Glutamatergic neuron (in vitro differentiated cells): ENCODE results near the gene ROR1. TPM values are rescaled to one million over a fixed set of nuclear protein-coding genes. Genes with fewer than 3 reads are reported as not detected.

Source experiments
- DNase-seq: peaks from one replicate; pipeline ENCODE4 v3.0.0; 2022
- H3K27ac Mint-ChIP-seq: one replicate; pipeline ENCODE4 v1.8.0; 2020; ENCODE audit warnings: mild to moderate bottlenecking, mixed read lengths, inconsistent platforms; ENCODE audit not compliant: unreplicated experiment
- H3K27me3 Mint-ChIP-seq: one replicate; pipeline ENCODE4 v1.8.0; 2020; ENCODE audit warnings: mild to moderate bottlenecking, moderate library complexity, mixed read lengths, inconsistent platforms; ENCODE audit not compliant: unreplicated experiment
- H3K36me3 Mint-ChIP-seq: one replicate; pipeline ENCODE4 v1.8.0; 2020; ENCODE audit warnings: mild to moderate bottlenecking, mixed read lengths, inconsistent platforms; ENCODE audit not compliant: unreplicated experiment
- H3K4me1 Mint-ChIP-seq: one replicate; pipeline ENCODE4 v1.8.0; 2020; ENCODE audit warnings: mild to moderate bottlenecking, low read depth, mixed read lengths, inconsistent platforms; ENCODE audit not compliant: unreplicated experiment
- H3K4me3 Mint-ChIP-seq: one replicate; pipeline ENCODE4 v1.8.0; 2020; ENCODE audit warnings: mild to moderate bottlenecking, mixed read lengths, inconsistent platforms; ENCODE audit not compliant: unreplicated experiment
- H3K9me3 Mint-ChIP-seq: one replicate; pipeline ENCODE4 v1.8.0; 2020; ENCODE audit warnings: mild to moderate bottlenecking, moderate library complexity, mixed read lengths, inconsistent platforms; ENCODE audit not compliant: unreplicated experiment
- total RNA-seq: library from RNA; stranded (reverse); fragmentation: NEBNext Ultra II Directional; extraction: Animal tissue kit (Norgen Biotek cat#: 25700); gene quantifications from one replicate; pipeline ENCODE4 v1.2.1, GENCODE V29; 2021; ENCODE audit not compliant: unreplicated experiment
- TF ChIP-seq, protein P1 (sequence below): fragments of 200-600 bp; sonication (generic); IDR thresholded peaks from one replicate; pipeline ENCODE4 v1.5.0; 2021; ENCODE audit not compliant: partially characterized antibody, unreplicated experiment

Gene ROR1
- total RNA-seq, 1 donor from 2014 or later = 11.3 TPM

DNA sequence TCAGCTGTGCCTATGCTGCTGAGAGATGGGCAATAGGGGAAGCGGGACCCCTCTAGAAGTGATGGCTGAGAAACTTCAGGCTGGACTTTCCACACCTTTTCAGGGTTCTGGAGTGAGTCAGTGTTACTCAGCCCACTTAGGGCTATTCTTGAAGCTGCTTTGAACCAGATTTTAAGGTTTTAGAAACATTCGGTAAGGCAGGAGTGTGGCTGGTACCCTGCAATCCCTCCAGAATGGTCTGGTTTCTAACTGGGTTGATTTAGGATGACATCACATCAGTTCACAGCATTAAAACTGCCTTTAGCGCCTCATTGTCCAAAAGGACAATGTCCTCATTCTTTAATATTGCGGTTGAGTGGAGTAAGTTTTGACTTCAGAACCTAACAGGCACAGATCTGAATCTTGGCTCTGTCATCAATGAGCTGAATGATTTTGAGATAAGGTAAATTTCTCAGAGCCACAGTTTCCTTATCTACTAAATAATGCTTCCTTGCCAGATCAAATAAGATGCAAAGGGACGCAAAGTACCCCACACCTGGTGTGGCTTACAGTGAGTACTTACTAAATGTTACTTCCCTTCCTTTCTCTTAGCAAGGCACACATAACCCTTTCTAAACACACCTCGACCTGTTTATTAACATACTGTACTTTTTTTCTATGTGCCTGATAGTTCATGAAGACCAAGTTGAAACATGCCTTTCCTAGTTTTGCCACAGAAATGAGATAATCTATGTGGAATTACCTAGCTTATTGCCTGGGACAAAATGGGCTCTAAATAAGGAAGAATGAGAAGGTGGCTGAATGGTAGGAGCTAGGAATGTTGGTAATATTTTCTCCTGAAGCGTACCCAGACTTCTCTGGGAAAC lies 209.8 kb downstream of the ROR1 start:
- Mint-ChIP-seq H3K27ac (no peak overlapping the region), H3K4me3 (no peak overlapping the region), H3K36me3 (no peaks in the 10 kb centered on the region), H3K4me1 (no peaks in the 10 kb centered on the region), H3K9me3 (peaks cover 1% of the 10 kb centered on the region), H3K27me3 (peaks cover 2% of the 10 kb centered on the region)
- TF ChIP-seq, protein P1, sequence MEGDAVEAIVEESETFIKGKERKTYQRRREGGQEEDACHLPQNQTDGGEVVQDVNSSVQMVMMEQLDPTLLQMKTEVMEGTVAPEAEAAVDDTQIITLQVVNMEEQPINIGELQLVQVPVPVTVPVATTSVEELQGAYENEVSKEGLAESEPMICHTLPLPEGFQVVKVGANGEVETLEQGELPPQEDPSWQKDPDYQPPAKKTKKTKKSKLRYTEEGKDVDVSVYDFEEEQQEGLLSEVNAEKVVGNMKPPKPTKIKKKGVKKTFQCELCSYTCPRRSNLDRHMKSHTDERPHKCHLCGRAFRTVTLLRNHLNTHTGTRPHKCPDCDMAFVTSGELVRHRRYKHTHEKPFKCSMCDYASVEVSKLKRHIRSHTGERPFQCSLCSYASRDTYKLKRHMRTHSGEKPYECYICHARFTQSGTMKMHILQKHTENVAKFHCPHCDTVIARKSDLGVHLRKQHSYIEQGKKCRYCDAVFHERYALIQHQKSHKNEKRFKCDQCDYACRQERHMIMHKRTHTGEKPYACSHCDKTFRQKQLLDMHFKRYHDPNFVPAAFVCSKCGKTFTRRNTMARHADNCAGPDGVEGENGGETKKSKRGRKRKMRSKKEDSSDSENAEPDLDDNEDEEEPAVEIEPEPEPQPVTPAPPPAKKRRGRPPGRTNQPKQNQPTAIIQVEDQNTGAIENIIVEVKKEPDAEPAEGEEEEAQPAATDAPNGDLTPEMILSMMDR = no peak
- no peak for DNase-seq

DNA sequence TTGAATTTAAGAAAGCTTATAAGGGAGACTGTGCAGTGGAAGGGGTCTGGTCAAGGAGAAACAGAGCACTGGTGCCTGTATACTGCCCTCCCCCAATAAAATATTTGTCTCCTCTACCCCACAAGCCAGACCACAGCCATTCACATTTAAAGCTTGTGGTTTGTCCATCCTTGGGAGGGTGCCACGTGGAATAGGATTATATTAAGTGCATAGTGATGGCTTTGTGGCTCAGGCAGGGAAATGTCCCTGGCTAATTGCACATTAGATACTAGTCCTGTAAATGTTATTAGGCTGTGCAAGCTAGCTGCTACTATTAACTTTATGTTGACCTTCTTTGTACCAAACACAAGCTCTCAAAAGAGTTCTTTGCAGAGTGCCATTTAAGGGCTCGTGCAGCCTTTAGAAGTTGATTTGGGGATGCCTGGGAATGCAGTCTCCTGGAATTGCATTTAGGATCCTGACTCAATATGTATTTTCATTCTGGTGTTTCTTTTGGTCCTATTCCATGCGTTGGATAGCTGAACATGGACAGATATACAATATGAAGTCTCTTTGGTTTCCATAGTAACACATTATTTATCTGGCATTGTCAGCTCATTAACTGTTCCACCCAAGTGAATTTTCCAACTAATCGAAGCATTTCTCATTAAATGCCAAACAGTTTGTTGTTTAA lies 210.6 kb downstream of the ROR1 start:
- H3K27me3 Mint-ChIP-seq = no peaks in the 10 kb centered on the region
- no peak for DNase-seq
- peaks cover 1% of the 10 kb centered on the region for H3K9me3 Mint-ChIP-seq
- H3K4me3 Mint-ChIP-seq = no peak overlapping the region
- H3K36me3 Mint-ChIP-seq = no peaks in the 10 kb centered on the region
- TF ChIP-seq, protein P1 = no peak
- H3K27ac Mint-ChIP-seq = no peak overlapping the region
- H3K4me1 Mint-ChIP-seq = no peaks in the 10 kb centered on the region

DNA sequence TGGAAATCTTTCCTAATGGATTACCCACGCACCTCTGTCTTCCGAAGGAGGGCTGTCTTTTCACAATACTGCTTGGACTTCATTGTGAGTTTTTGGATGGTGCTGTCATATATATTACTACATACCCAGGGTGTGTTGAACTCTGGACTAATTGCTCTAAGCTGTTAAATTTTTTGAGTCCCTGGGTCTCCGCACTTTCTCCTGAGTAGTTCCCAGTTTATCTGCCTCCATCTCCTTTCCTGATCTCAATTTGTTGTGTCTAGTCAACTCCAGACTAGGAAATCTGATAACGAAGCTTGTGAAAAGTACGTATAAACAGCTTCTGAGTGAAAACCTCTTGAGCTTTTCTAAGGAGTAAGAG lies 211.1 kb downstream of the ROR1 start:
- no peak overlapping the region for H3K4me3 Mint-ChIP-seq
- TF ChIP-seq, protein P1 = no peak
- H3K4me1 Mint-ChIP-seq = no peaks in the 10 kb centered on the region
- no peaks in the 10 kb centered on the region for H3K36me3 Mint-ChIP-seq
- H3K27me3 Mint-ChIP-seq = no peaks in the 10 kb centered on the region
- DNase-seq = no peak
- no peak overlapping the region for H3K27ac Mint-ChIP-seq
- peaks cover 1% of the 10 kb centered on the region for H3K9me3 Mint-ChIP-seq

DNA sequence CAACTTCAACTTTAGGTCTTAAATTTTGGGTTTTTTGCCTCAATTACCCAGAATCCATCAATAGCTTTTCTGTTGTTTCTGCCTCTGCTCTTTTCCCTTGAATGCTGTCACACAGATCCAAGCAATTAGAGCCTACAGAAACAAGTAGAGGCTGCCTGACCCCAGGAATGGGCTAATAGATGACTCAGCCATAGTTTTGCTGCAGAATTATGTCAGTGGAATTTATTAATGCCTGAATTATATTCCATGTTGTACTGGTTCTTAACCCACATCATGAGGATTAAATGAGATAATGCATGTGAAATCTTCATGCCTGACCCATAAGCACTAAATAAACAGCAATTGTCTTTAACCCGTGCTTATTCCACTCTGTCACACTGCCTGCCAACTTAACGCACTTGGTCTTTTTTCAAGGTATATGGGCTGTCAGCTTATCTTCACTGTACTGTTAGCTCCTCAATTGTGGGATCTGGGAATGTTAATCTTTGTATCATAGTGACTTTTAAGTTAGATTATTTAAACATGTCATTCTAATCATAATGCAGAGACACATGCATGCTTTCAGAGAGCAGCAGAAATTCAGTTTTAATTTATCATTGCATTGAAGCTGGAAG lies 213.3 kb downstream of the ROR1 start:
- Mint-ChIP-seq H3K27me3 (no peaks in the 10 kb centered on the region), H3K36me3 (no peaks in the 10 kb centered on the region), H3K4me3 (no peak overlapping the region), H3K4me1 (no peaks in the 10 kb centered on the region), H3K9me3 (peaks cover 1% of the 10 kb centered on the region), H3K27ac (no peak overlapping the region)
- TF ChIP-seq, protein P1 = no peak
- no peak for DNase-seq
